ENCODE measurements around the gene PCDHGB6. TPM values are rescaled to one million over a fixed set of nuclear protein-coding genes. Genes with fewer than 3 reads are reported as not detected.

The PCDHGB6 gene
- total and polyA plus RNA-seq, 9 of the 15 experiments (the other 6 are each of a cell fraction or from before 2014, with no cell fraction given), result 0.01 to 0.11 (median 0.07) TPM; not detected in 1

DNA sequence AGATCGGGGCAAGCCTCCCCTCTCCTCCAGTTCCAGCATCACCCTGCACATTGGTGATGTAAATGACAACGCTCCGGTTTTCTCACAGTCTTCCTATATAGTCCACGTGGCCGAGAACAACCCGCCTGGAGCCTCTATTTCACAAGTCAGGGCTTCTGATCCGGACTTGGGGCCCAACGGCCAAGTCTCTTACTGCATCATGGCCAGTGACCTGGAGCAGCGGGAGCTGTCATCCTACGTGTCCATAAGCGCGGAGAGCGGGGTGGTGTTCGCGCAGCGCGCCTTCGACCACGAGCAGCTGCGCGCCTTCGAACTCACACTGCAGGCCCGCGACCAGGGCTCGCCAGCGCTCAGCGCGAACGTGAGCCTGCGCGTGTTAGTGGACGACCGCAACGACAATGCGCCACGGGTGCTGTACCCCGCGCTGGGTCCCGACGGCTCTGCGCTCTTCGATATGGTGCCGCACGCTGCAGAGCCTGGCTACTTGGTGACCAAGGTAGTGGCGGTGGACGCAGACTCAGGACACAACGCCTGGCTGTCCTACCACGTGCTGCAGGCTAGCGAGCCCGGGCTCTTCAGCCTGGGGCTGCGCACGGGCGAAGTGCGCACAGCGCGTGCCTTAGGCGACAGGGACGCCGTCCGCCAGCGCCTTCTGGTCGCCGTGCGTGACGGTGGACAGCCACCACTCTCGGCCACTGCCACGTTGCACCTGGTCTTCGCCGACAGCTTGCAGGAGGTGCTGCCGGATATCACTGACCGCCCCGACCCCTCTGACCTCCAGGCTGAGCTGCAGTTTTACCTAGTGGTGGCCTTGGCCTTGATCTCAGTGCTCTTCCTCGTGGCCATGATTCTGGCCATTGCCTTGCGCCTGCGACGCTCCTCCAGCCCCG, 18.4 kb upstream of the PCDHGB6 start:
- H3K4me1 ChIP-seq (replicated peaks in 1 of 2; ENCODE audit: control insufficient read depth in 2 of 2, insufficient read depth in 2 of 2, low read length in 2 of 2), result peaks cover 0 to 13% of the 10 kb centered on the region in 2 experiments; a peak in 1 of 5 replicates
- no peaks in the 10 kb centered on the region for H4K20me1 ChIP-seq (replicated peaks; ENCODE audit: control insufficient read depth, insufficient read depth, low read length)
- TF ChIP-seq DIDO1 (tag; IDR thresholded peaks at IDR 0.05; ENCODE audit: low read depth), result no peak
- TF ChIP-seq POLR2A (conservative IDR thresholded peaks at IDR 0.05), result no peak
- TF ChIP-seq SMAD2 (IDR thresholded peaks at IDR 0.05; ENCODE audit: low read depth, low read length), result no peak
- TF ChIP-seq CHD4 (IDR thresholded peaks at IDR 0.05; ENCODE audit: insufficient read depth, insufficient replicate concordance, low read depth, low read length, poor library complexity, severe bottlenecking), result no peak
- no peak for TF ChIP-seq CCAR2 (IDR thresholded peaks at IDR 0.05; ENCODE audit: low read depth, low read length)
- TF ChIP-seq XRCC3 (IDR thresholded peaks at IDR 0.05), result no peak
- TF ChIP-seq, protein P1, sequence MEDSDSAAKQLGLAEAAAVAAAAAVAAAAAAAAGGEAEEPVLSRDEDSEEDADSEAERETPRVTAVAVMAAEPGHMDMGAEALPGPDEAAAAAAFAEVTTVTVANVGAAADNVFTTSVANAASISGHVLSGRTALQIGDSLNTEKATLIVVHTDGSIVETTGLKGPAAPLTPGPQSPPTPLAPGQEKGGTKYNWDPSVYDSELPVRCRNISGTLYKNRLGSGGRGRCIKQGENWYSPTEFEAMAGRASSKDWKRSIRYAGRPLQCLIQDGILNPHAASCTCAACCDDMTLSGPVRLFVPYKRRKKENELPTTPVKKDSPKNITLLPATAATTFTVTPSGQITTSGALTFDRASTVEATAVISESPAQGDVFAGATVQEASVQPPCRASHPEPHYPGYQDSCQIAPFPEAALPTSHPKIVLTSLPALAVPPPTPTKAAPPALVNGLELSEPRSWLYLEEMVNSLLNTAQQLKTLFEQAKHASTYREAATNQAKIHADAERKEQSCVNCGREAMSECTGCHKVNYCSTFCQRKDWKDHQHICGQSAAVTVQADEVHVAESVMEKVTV (CRISPR knock-in tag; IDR thresholded peaks at IDR 0.05), result no peak
- TF ChIP-seq KLF13 (tag; IDR thresholded peaks at IDR 0.05; ENCODE audit: borderline replicate concordance, low read depth), result no peak
- no peak for TF ChIP-seq MTF1 (CRISPR knock-in tag; IDR thresholded peaks at IDR 0.05; ENCODE audit: borderline replicate concordance)
- TF ChIP-seq DPF2 (IDR thresholded peaks at IDR 0.05), result no peak
- TF ChIP-seq MAFF (IDR thresholded peaks at IDR 0.05; ENCODE audit: low read length), result no peak
- no peak for TF ChIP-seq RCOR1 (IDR thresholded peaks at IDR 0.05; ENCODE audit: borderline replicate concordance in 1 of 2, low read depth in 2 of 2, low read length in 2 of 2)
- no peak for TF ChIP-seq PHTF2 (CRISPR knock-in tag; IDR thresholded peaks at IDR 0.05)
- no peak for TF ChIP-seq ZBTB33 (CRISPR knock-in tag; IDR thresholded peaks at IDR 0.05)
- TF ChIP-seq ETV6 (IDR thresholded peaks at IDR 0.05; ENCODE audit: borderline replicate concordance in 1 of 2, low read depth in 2 of 2, low read length in 1 of 2), result no peak
- no peak for TF ChIP-seq ETV6 (CRISPR knock-in tag; IDR thresholded peaks at IDR 0.05; ENCODE audit: borderline replicate concordance)
- TF ChIP-seq KDM2B (CRISPR knock-in tag; IDR thresholded peaks at IDR 0.05), result no peak
- TF ChIP-seq ZNF445 (CRISPR knock-in tag; IDR thresholded peaks at IDR 0.05; ENCODE audit: low read depth), result no peak
- H3K4me3 ChIP-seq, result no peak overlapping the region
- DNase-seq (ENCODE audit: extremely low read depth in 1 of 4, low spot score in 3 of 4) (no peak), ATAC-seq (no peak), FAIRE-seq (no peak)
- H3K27ac ChIP-seq (ENCODE audit: extremely low read depth, low read depth, low read length), result no peak overlapping the region
- in situ Hi-C loops (cut with MboI) (no loop called here), intact Hi-C loops (cut with micrococcal nuclease) (no loop called here)
- no peak overlapping the region for H2AFZ ChIP-seq (ENCODE audit: low read depth, low read length)
- H3K79me2 ChIP-seq (ENCODE audit: control insufficient read depth, insufficient read depth, low read length), result no peaks in the 10 kb centered on the region
- no TSS peak for BruUV-seq (replicated peaks)
- no peaks in the 10 kb centered on the region for H3K9me1 ChIP-seq (ENCODE audit: control insufficient read depth, insufficient read depth, low read length)
- no peak overlapping the region for H3K4me2 ChIP-seq (ENCODE audit: insufficient read depth, low read length)
- no peak overlapping the region for H3K9ac ChIP-seq (ENCODE audit: insufficient read depth in 1 of 2, low read depth in 2 of 2, low read length in 2 of 2)
- WGBS (ENCODE audit: insufficient coverage, low coverage, missing lambda C conversion rate), result 31% methylated on average over 71 of the region's 77 CpGs
- no peaks in the 10 kb centered on the region for H3K9me3 ChIP-seq (replicated peaks; ENCODE audit: control insufficient read depth, insufficient read depth, low read depth, low read length)
- H3K27me3 ChIP-seq (ENCODE audit: control insufficient read depth in 2 of 2, insufficient read depth in 2 of 2, low read length in 2 of 2), result peaks cover 3 to 32% of the 10 kb centered on the region in 2 experiments; a peak in 3 of 5 replicates
- H3K36me3 ChIP-seq (ENCODE audit: control insufficient read depth, insufficient read depth, low read length), result no peaks in the 10 kb centered on the region
- ChIA-PET POLR2A (no interaction called here), CTCF (ENCODE audit: low intra/inter-chr PET ratio) (no interaction called here)

Data from K562 (cell line).